GM12874 (cell line): Measurements from ENCODE around the gene SSPN.

ENCODE experiments used
- CTCF ChIP-seq: IDR thresholded peaks from 2 replicates; pipeline ENCODE4 v1.5.1; 2011; ENCODE audit warnings: low read depth, mild to moderate bottlenecking, control low read depth, low read length, moderate library complexity; ENCODE audit not compliant: insufficient read depth

SSPN gene

GRCh38 chr12:26231470-26231869, 36.1 kb downstream of the SSPN start:
- TF ChIP-seq CTCF: no peak

- no peak for TF ChIP-seq CTCF
Measured at GRCh38 chr12:26231921-26232320, 36.5 kb downstream of the SSPN start.

GRCh38 chr12:26233631-26234030, 38.3 kb downstream of the SSPN start:
- TF ChIP-seq CTCF: no peak

GRCh38 chr12:26238341-26239121, 43.2 kb downstream of the SSPN start:
- no peak for TF ChIP-seq CTCF

GRCh38 chr12:26239122-26239851, 43.9 kb downstream of the SSPN start:
- no peak for TF ChIP-seq CTCF

- no peak for TF ChIP-seq CTCF
Measured at GRCh38 chr12:26239852-26240815, 44.8 kb downstream of the SSPN start.

- TF ChIP-seq CTCF: no peak
Measured at GRCh38 chr12:26241080-26241479, 45.7 kb downstream of the SSPN start.
